ENCODE measurements around the gene FKBP3. TPM values are rescaled to one million over a fixed set of nuclear protein-coding genes. Genes with fewer than 3 reads are reported as not detected.

The FKBP3 gene
- total and polyA plus RNA-seq, 2 donors (not counting 3 experiments of a cell fraction or from before 2014, with no cell fraction given): 23.2 to 92.9 TPM

DNA sequence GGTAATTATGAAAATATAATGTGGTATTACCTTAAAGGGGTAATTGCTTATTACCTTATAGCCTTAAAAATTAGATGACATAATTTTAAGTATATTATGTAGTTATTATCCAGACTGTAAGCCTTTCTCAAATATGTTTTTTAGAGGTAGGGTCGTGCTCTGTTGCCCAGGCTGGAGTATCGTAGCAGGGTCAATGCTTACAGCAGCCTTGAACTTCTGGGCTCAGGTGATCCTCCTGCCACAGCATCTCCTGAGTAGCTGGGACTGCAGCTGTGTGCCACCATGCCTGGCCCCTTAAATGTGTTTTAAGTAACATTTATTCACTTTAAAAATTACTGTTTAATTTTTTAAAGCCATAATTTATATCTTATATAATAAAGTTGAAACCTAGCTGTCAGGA is 40.0 kb downstream of the FKBP3 start:
- intact Hi-C loops (cut with micrococcal nuclease) (no loop called here), dilution Hi-C loops (cut with MboI; ENCODE audit: extremely low pct_ligation_motif_present, low sequenced_read_pairs) (no loop called here)
- H3K27ac ChIP-seq (ENCODE audit: insufficient read depth, low read depth, low read length): no peak overlapping the region
- H3K27me3 ChIP-seq (ENCODE audit: control insufficient read depth in 2 of 2, insufficient read depth in 2 of 2, low read length in 2 of 2): no peaks in the 10 kb centered on the region
- no peak for TF ChIP-seq POLR2AphosphoS5 (IDR thresholded peaks at IDR 0.05; ENCODE audit: insufficient read depth, low read depth, low read length)
- TF ChIP-seq MYC (IDR thresholded peaks at IDR 0.05; ENCODE audit: low read depth, low read length): no peak
- no peak for TF ChIP-seq POLR2A (IDR thresholded peaks at IDR 0.05; ENCODE audit: low read depth, low read length)
- TF ChIP-seq, protein P1, sequence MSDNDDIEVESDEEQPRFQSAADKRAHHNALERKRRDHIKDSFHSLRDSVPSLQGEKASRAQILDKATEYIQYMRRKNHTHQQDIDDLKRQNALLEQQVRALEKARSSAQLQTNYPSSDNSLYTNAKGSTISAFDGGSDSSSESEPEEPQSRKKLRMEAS (IDR thresholded peaks at IDR 0.05; ENCODE audit: insufficient read depth, insufficient read length): no peak
- no peak for TF ChIP-seq JUN (IDR thresholded peaks at IDR 0.05; ENCODE audit: borderline replicate concordance, insufficient read depth, insufficient read length, low read depth)
- TF ChIP-seq CTCF (IDR thresholded peaks at IDR 0.05; ENCODE audit: extremely low read depth in 1 of 2, insufficient read depth in 1 of 2, low read depth in 1 of 2, low read length in 2 of 2): no peak
- TF ChIP-seq EZH2 (IDR thresholded peaks at IDR 0.05; ENCODE audit: borderline replicate concordance, low read depth, low read length, severe bottlenecking): no peak
- TF ChIP-seq FOS (IDR thresholded peaks at IDR 0.05; ENCODE audit: borderline replicate concordance, insufficient read depth, low read length): no peak
- no peak for TF ChIP-seq GATA2 (IDR thresholded peaks at IDR 0.05; ENCODE audit: insufficient read depth, insufficient read length, low read depth, low read length)
- no peak for FAIRE-seq
- H3K36me3 ChIP-seq (ENCODE audit: control insufficient read depth in 2 of 2, extremely low read depth in 1 of 2, insufficient read depth in 2 of 2, low read length in 2 of 2): peaks cover 4 to 7% of the 10 kb centered on the region in 2 experiments
- no peaks in the 10 kb centered on the region for H3K9me1 ChIP-seq (replicated peaks; ENCODE audit: control insufficient read depth, extremely low read depth, insufficient read depth, low read length)
- H3K4me3 ChIP-seq (replicated peaks in 1 of 3; ENCODE audit: insufficient read depth in 1 of 3, low read depth in 1 of 3, low read length in 3 of 3): no peak overlapping the region
- no peak overlapping the region for H3K4me2 ChIP-seq (ENCODE audit: insufficient read depth, low read length)
- peaks cover 14% of the 10 kb centered on the region for H3K4me1 ChIP-seq (ENCODE audit: control insufficient read depth, extremely low read depth, insufficient read depth, low read length)
- no peak for DNase-seq (ENCODE audit: low read depth, low spot score)
- no peak overlapping the region for H2AFZ ChIP-seq (ENCODE audit: low read depth, low read length)
- no peak overlapping the region for H3K9ac ChIP-seq (replicated peaks; ENCODE audit: extremely low read depth, insufficient read depth, low read length)
- ChIA-PET CTCF (interaction anchor here (1.1 kb wide), 1 partner anchor 14 kb away, joined by 3 read pairs; no protein-coding TSS in a partner anchor), POLR2A (no interaction called here)
- BruUV-seq (replicated peaks): no TSS peak
- H3K79me2 ChIP-seq (ENCODE audit: control insufficient read depth, insufficient read depth, low read length): peaks cover 61% of the 10 kb centered on the region
- H3K9me3 ChIP-seq (replicated peaks; ENCODE audit: control insufficient read depth, insufficient read depth, low read length): no peaks in the 10 kb centered on the region
- no peaks in the 10 kb centered on the region for H4K20me1 ChIP-seq (replicated peaks; ENCODE audit: control insufficient read depth, extremely low read depth, insufficient read depth, low read length)

All from endothelial cell of umbilical vein (primary cell).